ENCODE results near the gene RGS19. TPM values are rescaled to one million over a fixed set of nuclear protein-coding genes. Genes with fewer than 3 reads are reported as not detected.

RGS19 gene
- total RNA-seq, 1 donor from 2014 or later, result 10.5 TPM

DNA sequence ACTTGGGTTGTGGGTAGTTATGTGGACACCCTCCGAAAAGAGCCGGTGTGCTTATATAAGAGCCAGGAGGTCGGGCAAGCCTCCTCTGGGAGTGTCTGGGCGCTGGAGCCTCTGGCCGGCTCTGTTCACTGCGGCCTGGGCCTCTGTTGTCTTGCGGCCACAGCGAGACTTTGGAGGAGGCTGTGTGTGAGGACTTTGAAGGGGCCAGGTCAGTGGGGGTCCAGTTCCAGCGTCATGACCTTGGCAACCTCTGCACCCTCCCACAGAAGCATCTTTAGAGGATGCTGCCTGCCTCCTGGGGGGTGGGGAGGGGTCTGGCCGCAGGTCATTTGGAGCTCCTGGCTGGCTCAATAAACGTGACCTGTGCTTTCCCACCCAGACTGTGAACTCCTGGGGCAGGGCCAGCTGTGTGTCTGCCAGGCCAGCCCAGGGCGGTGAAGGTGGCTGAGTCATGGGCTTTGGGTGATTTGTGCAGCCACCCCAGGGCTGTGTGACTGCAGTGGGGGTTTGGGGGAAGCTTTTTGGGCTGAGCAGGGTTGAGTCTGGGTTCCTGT lies 15.1 kb downstream of the RGS19 start:
- peak; percentile 44 for DNase-seq (ENCODE audit: low read depth)

DNA sequence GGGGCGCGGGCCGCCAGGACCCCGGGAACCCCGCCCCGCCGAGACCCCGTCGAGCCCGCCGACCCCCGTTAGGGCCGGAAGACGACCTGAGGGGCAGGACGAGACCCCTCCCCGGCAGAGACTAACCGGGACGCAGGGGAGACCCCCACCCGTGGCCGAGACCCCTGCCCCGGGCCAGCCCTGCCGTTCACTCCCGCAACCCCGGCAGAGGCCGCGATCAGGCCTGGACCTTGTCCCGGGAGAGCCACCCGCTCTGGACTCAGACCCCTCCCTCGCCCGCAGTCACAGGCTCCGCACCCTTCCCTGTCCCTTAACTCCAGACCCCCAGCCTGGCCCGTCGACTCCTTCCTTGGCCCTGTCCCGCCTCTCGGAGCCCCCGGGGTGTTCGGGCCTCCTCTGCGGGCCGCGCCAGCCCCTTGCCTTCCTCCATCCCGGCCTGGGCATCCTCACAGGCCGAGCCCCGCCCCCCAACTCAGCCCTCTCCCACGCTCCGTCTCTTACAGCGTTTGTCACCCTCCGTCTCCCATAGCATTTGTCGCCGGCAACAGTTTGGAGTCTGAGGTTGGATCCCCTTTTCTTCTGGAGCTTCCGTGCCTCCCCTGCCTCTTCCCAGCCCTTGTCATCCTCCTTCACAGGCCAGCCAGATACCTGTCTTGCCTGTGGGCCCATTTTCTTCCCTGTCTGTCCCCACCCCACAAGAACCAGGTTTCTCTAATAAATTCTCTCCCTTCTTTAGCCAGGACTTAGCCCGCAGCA lies 15.8 kb downstream of the RGS19 start:
- no peak for DNase-seq (ENCODE audit: low read depth)

DNA sequence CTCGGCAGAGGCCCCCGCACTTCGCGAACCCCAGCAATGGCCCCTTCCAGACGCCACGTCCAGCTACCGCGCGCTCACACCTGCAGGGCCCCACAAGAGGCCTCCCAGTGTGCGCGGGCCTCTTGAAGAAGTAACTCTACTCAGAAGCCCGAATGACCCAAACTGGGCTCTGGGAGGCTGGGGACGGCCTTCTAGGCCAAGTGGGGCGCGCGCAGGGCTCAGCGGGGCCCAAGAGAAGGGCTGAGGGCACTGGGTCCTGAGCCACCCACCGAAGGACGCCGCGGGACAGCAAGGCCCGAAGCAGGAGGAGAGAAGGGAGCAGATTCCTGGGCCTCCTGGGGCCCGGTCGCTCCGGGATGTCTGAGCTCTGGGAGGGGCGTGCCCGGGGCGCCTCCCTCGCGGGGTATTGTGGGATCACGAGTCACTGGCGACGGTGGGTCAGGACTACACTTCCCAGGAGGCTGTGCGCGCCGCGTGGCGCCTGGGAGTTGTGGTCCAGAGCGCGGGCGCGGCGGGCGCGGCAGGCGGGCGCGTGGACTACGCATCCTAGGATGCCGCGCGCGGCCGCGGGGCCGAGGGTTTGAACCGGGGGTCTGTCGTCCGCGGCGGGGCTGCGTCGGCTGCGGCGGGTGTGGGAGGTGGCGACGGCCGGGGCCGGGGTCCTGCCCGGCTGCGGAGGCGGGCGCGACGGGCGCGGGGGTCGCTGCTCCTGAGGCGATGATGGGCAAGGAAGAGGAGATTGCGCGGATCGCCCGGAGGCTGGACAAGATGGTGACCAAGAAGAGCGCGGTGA lies 16.5 kb downstream of the RGS19 start, which contains the start of gene TCEA2:
Gene TCEA2 (plus strand): TSS at position 603 of the 793 bp plus-strand sequence. CDS start 115 bp downstream, at position 718.
- DNase-seq (ENCODE audit: low read depth), result peak; percentile 81

DNA sequence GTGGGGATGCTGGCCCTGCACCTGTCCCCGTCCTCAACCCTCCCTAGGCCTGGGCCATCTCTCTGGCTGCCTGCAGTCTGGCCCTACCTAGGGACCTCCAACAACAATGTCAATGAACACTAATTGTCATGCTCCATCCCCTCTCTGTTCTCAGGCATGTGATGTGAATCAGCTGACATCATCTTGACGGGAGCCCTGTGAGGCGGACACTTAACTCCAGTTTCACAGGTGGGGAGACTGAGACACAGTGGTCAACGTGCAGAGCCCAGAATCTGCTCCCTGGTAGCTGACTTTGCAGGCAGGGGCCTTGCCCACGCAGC lies 17.1 kb downstream of the RGS19 start:
- no peak for DNase-seq (ENCODE audit: low read depth)

DNA sequence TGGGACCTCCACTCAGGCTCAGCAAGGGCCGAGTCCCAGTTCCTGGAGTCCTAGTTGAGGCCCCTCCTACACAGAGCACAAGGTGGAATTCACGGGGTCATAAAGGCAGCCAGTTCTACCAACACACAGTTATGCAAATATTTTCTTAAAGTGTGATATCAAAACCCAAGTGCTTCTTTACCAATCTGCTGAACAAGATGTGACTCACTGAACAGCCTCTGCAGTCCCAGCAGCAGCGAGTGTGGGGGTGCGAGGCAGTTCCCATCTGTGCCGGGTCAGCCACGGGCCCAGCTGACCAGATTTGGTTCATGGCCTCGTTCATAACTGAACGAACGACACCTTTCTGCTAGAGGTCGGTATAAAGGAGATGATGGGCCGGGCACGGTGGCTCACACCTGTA lies 20.8 kb downstream of the RGS19 start:
- no peak for DNase-seq (ENCODE audit: low read depth)

DNA sequence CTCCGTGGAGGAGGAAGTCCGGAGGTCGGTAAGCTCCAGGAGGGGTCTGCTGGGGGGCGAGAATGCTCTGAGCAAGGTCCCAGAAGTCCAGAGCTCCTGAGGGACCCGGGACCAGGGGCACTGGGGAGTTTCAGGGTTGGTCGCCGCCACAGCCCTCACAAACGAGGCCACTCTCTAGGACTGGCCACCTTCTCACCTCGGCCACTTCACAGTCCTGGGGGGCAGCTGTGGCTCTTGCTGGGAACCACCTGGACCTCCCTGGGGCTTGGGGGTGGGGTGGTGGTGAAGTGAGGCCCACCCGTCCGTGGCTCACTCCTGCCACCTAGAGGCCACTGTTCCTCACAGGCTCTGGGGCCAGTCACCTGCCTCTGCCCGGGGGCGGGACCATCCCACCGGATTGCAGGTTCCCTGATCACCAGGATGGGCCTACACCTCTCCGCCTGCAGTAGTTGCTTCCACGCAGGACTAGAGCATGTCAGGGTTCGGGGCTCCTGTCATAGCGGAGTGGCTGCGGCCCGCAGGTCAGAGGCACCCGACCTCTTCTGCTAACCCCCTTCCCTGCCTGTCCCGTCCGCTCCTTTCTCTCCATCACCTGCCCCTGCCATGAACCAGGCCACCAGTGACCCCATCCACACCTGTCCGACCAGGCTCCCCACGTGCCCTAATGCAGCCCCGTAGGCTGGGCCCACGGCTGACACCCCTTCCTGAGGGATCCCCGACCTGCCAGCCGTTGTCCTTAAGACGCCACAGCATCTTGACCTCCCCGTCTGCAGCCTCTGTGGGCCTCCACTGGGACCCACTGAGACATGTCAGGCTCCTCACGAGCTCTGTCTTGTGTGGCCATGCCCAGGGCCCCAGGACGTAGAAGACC lies 21.5 kb downstream of the RGS19 start:
- DNase-seq (ENCODE audit: low read depth), result peak; percentile 25

DNA sequence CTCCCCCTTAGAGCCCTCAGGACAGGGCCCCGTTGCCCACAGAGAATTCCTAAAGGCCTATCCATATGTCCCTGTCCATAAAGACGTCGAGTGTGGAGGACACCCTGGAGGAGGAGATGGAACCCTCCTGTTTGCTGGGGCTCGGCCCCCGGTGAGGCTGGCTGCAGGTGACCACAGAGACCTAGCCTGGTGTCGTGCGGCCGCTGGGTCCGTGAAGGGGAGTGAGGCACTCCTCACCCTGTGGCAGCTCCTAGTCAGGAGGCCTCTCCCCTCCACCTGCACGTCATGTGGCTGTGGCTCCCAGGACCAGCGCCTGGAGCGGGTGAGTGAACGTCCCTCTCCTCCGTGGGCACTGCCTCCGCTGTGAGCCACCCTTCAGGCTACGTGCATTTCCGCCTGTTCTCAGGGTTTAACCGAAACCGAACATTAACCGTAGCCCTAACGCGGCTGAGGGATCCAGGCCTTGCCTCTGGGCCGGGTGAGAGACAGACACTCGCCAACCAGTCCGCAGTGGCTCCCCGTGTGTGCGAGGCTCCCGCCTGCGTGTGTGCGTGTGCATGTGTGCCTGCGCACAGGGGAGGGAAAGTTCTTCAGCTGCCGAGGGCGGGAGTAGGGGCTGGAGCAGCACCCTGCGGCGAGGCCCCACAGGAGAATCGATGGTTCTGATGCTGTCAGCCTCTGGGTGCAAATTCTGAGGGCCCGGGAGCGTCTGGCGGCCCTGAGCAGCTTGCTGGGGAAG lies 22.3 kb downstream of the RGS19 start:
- no peak for DNase-seq (ENCODE audit: low read depth)

DNA sequence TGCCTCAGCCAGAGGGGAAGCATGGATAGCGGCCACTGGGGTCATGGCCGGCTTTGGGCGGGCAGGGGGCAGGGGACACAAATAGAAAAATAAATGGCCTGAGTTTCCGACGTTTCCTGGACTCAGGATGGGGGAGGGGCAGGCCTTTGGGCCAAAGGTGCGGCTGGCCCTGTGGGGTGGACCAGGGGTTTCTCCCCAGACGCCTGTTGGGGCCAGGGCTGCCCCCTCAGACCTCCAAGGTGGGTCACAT lies 22.8 kb downstream of the RGS19 start:
- no peak for DNase-seq (ENCODE audit: low read depth)

DNA sequence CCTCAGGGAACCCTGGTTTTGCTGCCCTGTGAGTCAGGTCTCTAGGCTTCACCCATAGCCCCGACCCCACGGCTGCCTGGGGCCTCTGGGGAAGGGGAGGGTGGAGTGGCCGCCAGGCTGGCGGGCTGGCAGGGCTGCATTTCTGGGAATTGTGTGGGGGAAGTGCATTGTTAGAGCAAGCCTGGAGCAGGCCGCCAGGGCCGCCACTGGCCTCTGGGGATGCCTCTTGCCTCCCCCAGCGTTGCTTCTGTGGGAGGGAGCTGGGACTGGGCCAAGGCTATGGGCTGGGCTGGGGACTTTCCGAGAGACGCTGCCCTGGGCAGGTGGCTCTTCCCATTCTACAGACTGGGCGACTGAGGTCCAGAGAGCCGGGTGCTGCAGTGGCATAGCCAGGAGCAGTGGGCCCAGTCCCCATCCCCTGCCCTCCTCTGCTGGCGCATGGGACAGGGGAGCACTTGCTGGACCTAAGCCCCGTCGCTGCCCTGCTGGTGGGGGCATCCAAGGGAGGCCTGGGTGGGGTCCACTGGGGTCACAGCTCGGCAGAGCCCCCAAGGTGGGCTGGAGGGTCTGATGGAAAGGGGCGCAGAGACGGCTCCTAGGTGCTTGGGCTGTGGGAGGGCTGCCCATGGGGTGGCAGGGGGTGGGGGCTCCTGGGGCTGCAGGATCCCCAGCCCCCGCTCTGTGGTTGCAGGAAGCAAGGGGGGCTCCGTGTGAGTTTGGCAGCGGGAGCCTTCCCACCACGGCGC lies 23.3 kb downstream of the RGS19 start:
- DNase-seq (ENCODE audit: low read depth), result peak; percentile 51

DNA sequence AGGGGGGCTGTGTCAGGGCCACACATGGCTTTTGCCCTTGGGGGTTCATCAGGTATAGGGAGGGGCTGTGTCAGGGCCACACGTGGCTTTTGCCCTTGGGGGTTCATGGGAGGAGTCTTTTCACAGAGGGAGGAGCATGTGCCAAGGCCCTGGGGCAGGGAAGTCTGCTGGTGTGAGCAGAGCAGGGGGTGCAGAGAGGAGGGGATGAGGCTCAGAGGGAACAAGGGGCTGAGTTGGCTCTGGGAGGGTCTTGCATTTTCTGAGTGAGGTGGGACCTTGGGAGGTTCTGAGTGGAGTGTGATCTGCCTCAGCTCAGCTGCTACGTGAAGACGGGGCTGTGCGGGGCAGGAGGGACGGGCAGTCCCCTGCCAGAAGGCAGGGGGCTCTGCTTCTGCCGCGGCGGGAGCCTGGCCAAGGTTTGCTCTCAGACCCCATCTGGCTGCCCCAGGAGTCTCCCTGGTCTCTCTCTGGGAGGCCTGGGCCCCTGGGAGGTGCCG lies 23.9 kb downstream of the RGS19 start:
- no peak for DNase-seq (ENCODE audit: low read depth)

DNA sequence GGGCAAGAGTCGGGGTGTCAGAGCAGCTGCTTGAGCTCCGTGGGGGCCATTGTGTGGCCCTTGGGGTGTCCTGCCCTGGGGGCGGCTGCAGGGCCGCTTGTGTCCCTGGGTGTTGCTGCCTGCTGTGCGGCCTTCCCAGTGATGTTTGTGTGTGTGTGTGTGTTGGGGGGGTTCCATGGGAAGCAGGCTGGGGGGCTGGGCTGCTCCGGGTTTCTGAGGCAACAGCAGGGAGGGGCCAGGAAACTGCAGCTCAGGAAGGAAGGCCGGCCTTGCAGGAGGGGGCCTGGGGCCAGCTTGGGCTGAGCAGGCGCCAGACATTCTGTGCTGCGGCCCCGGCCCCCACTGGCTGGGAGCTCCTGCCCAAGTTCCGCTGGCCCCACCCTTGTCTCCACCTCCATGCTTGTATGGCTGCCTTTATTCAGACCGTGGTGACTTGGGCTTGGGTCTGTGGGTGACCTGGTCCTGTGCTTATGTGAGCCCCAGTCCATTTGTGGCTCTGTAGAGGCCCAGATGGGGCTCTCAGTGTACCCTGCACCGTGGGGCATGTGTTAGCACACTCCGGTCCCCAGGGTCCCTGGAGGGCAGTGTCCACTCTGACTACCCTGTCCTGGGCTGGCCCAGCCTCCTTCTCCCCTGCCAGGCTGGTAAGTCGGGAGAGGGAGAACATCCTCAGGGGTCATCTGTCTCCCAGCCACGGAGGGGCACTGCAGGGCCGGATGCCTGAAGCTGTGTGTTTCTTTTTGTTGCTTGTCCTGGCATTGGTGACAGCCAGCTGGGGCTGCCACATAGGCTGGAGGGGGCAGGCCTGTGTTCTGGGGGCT lies 25.3 kb downstream of the RGS19 start:
- DNase-seq (ENCODE audit: low read depth), result no peak

DNA sequence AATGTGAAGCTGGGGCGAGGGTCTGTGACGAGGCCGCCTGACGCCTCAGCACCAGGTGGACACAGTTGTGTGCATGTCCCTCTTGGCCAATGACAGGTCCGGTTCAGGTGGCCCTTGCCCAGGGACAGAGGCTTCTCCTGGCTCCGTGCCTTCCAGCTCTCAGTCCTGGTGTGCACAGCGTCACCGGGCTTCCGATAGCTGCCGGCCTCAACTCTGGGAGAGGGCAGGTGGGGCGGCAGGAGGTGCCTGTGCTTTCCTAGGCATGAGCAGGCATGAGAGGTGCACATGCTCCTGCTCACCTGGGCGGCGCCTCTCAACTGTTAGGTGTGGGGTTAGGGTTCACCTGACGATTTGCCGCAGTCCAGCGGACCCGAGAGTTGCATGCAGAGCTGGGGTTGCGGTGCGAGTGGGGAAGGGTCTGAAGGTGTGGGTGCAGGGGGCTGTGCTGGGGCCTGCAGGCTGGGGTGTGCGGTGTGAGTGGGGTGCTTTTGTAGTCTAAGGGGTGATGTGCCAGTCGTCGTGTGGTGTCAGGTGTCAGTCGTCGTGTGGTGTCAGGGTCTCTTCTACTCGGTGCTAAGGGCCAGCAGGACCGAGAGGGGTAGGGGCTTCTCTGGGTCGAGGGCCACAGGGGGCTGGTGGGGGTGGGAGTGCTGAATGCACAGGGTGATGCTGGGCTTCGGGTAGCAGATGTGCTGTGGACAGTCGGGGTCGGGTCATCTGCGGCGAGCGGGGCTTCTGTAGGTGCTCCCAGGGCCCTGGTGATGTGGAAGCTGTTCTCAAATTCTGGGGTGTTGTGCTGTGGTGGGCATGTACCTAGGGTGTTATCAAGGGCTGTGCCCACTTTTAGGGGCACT lies 26.1 kb downstream of the RGS19 start:
- DNase-seq (ENCODE audit: low read depth), result no peak

DNA sequence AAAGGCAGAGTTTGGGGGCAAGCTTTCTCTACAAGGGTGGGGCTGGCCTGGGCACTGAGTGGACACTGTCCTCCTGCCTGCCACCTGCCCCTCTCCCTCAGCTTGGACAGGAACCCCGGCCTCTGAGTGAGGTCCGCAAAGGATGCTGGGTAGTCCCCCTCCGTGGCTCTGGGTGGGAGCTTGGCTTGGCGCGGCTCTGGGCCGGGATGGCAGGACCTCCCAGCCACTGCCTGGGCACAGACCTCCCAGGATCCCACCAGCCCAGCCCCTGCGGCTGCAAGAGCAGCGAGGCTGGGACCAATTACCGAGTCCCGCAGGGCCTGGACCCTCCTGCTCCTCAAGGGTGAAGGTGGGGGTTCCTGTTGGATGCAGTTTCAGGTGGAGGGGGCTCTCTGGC lies 27.0 kb downstream of the RGS19 start:
- DNase-seq (ENCODE audit: low read depth), result no peak

DNA sequence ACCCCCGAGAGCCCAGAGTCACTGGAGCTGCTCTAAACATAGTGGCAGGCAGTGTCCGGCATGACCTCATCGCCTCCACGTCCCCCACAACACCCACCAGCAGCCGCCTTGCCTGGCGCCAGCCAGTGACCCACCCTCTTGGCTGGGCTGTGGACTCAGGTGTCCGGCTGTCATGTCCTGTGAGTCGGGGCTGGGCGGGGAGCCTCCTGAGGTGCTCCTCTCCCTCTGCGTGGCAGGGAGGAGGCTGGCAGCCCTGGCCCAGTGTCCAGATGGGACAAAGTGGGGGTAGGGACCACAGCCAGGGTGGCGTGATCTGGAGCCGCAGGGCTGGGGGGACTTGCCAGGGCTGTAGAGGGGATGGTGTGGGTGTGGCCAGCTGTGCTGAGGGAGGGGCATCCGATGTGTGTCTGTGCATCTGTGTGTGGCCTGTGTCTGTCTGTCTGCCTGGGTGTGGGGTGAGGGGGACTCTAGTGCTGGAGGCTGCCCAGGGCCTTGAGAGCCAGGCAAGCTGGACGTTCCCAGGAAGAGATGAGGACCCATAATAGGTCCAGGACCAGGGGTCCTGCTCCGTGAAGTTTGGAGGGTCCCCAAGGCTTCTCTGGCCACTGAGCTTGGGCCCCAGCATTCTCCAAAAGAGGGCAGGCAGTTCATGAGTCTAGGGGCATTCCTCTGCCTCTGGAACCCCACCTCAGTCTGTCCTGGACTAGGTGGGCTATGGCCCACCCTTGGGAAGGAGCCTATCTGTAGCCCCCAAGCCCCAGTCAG lies 27.6 kb downstream of the RGS19 start:
- no peak for DNase-seq (ENCODE audit: low read depth)

DNA sequence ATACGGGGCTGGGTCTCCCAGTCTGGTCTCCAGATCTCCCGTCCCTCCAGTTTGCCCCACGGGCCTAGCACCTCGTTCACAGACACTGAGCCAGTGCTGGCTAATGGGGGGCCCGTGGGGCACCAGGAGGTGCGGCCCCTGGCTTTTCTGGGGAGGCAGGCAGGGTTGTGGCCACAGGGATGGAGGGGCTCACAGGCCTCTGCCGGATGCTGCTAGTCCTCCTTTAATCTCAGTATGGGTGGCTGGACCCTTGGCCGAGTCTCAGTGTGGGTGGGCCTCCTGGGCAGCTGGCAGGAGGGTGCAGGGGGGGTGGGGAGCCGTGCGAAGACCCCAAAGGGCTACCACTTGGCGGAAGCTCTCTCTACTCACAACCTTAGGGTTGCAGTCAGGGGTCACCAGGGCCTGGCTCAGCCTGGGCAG lies 28.3 kb downstream of the RGS19 start:
- no peak for DNase-seq (ENCODE audit: low read depth)

DNA sequence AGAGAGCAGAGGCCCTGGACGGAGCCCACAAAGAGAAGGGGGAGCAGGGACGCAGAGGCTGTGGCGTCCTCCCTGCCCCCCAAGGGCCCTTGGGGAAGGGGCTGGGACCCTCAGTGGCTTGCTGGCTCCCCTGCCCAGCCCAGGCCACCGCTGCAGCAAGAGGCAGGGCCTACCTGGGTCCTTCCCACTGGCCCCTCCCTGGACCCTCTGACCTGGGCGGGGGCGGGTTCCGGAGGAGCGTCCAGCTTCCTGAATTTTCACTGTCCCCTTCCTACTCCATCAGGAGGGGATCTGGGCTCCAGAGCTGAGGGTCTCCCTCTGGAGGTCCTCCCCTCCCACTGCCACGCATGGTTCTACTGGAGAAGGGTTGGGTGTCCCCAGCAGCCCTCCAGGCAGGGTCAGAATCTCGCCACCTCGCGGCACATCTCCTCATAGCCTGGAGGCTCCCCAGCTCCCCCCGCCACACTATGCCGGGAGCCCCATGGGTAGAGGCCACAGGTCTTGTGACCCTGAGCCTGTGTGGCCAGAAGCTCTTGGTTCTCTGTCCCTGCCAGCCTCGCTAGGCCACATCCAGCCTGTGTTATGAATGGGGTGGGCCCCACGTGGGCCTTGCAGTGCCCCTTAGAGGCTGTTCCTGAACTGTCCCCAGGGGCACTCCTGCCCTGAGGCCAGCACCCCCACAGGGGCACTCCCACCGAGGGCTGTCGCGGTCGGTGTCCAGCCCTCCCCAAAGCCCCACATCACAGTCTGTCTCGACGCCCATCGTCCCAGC lies 28.9 kb downstream of the RGS19 start:
- no peak for DNase-seq (ENCODE audit: low read depth)

DNA sequence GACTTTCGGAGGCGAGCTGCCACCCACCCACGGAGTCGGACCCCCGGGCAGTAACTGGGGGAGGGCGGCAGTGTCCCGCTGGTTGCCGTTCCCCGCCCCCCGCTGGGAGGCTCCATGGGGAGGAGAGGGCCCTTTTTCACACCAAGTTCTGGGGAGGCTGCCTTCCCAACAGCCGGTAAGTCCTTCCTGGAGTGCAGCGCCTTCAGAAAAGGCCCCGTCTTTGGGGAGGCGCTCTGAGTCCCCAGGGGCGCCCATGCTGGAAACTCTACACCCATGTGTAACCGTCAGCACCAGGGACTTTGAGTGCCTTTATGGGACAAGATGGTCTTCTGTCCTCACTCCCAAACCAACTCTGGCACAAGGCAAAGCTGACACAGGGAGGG lies 29.4 kb downstream of the RGS19 start:
- DNase-seq (ENCODE audit: low read depth), result no peak
